A204.1 (cell line): ENCODE measurements around the gene ADAMTS12.

Experiments used
- FAIRE-seq: peaks from 2 replicates; lab custom pipeline; 2012; peaks lifted over from hg19 to GRCh38; lab: Jason Lieb, UNC

The ADAMTS12 gene

GRCh38 chr5:33474931-33475499, 416.8 kb downstream of the ADAMTS12 start:
- FAIRE-seq, result no peak

DNA sequence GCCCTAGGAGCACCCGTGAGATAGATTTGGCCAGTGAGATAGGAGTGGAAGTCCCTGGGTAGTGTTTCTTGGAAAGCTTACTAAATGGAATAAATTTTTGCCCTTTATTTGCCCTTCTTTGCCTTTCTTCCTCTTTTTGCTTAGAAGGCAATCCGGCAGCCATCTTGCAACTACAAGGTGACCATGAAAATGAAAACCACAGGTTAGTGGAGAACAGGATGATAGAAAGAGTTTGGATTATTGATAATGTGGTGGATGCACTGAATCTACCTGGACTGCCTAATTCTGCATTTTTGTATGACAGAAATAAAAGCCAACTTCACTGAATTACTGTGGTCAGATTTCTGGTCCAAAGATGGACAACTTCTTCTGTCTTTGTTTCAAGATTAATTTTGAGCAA, 417.8 kb downstream of the ADAMTS12 start:
- FAIRE-seq, result no peak
